GM18909 (cell line): ENCODE measurements around the gene MYOF.

Experiments
- ATAC-seq: cut with Tn5 transposase; IDR thresholded peaks from one replicate; pipeline ENCODE4 v1.9.1; 2021; ENCODE audit warnings: mild to moderate bottlenecking; ENCODE audit not compliant: unreplicated experiment, poor library complexity

The MYOF gene, protein sequence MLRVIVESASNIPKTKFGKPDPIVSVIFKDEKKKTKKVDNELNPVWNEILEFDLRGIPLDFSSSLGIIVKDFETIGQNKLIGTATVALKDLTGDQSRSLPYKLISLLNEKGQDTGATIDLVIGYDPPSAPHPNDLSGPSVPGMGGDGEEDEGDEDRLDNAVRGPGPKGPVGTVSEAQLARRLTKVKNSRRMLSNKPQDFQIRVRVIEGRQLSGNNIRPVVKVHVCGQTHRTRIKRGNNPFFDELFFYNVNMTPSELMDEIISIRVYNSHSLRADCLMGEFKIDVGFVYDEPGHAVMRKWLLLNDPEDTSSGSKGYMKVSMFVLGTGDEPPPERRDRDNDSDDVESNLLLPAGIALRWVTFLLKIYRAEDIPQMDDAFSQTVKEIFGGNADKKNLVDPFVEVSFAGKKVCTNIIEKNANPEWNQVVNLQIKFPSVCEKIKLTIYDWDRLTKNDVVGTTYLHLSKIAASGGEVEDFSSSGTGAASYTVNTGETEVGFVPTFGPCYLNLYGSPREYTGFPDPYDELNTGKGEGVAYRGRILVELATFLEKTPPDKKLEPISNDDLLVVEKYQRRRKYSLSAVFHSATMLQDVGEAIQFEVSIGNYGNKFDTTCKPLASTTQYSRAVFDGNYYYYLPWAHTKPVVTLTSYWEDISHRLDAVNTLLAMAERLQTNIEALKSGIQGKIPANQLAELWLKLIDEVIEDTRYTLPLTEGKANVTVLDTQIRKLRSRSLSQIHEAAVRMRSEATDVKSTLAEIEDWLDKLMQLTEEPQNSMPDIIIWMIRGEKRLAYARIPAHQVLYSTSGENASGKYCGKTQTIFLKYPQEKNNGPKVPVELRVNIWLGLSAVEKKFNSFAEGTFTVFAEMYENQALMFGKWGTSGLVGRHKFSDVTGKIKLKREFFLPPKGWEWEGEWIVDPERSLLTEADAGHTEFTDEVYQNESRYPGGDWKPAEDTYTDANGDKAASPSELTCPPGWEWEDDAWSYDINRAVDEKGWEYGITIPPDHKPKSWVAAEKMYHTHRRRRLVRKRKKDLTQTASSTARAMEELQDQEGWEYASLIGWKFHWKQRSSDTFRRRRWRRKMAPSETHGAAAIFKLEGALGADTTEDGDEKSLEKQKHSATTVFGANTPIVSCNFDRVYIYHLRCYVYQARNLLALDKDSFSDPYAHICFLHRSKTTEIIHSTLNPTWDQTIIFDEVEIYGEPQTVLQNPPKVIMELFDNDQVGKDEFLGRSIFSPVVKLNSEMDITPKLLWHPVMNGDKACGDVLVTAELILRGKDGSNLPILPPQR (N-terminal part only)

DNA sequence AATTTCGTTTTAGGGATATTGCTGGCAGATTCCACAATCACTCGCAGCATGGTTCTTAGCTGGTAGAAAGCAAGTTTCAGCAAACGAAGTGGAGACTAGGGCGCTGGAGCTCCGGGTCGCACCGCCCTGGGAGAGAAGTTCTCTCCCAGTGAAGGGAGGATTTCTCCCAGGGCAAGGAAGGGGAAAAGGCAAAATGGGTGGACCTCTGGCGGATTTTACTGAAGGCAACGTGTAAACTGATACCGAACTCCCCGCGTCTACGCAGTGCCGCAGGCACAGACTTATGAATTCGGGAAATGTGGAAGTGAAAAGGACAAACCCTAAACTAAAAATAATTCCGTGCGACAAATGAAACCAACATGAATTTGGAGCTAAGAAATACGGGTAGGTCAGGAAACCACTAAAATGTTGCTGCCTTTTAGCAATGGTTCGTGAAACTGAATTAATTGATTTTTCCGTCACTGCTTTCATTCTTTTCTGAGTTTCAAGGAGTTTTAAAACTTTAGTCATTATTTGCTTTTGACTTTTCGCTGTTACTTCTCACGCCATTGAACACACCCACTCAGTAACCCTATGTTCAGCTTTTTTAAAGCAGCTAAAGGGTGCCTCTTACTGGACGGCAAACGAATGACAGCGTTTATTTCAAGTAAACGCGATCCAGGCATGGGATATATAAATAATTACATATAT is at the start of gene MYOF:
Gene MYOF, minus strand, starts transcription at position 190 of the 690 bp plus-strand sequence. Its CDS starts 140 bp downstream, at position 50.
- ATAC-seq = peak; percentile 83

DNA sequence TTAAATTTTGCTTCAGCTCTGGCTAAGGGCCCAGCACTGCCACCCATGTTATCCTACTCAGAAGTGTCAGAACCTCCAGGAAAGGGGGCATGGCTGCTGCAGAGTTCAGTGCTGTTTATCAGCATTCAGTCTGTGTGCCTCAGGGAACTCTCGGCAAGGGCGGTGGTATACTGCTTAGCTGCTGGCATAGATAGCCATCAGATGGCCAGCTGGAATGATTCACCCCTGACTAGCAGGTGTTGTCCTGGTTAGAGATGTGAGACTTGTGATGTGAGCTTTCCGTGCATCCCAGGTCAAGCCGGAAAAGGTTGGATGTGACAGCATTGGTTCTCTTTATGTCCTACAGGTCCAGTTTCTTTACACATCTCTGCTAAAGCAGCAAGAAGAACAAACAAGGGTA is 36.4 kb upstream of the MYOF start:
- ATAC-seq = no peak

DNA sequence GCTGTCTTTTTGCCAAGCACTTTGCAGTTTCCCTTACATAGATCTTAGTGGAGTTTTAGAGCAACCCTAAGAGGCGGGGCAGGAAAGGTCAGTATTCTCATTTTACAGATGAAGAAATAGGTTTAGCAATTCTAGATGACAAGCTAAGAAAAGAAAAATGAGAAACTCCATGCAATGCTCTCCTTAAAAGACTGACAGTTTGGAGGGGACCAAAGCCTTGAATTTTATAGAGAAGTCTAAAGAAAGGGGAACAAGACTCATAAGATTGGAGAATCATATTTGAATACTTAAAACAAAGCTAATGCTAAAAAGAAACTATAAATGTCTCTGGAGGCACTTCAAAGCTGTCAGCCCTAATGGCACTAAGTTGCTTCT is 33.9 kb upstream of the MYOF start:
- ATAC-seq = no peak

DNA sequence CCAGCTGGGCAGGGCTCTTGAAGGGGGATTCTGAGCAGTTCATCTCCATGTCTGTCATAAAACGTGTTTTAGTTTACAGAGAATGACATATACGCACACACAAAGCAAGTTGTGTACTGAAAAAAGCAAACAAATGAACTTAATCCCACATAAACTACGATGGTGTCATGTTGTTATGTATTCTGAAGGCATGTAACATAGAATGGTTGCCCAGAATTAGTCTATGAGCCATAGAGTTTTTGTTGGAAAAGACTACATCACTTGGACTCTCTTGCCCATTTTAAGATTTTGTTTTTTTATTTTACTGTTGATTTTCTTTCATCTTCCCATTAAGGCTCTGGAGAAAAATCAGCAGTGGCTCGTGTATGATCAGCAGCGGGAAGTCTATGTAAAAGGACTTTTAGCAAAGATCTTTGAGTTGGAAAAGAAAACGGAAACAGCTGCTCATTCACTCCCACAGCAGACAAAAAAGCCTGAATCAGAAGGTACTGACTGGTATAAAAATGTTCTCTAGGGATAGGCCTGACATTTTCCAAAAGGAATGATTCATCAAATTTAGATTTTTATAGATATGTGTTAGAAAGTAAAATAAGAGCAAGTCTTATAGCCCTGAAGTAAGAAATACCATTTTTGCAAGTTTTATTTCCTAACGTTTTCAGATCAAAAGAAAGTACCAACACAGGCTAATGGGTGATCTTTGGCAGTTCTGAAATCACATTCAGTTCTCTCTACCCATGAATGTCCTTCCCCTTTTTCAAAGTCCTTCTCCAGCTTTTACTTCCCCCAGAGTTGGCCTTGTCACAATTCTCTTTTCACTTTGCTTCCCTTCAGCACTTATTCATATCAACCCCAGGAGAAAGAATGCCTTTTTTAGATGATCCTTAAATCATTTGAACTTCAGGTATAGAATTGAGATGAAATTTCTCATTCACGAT is 33.2 kb upstream of the MYOF start:
- ATAC-seq = no peak

DNA sequence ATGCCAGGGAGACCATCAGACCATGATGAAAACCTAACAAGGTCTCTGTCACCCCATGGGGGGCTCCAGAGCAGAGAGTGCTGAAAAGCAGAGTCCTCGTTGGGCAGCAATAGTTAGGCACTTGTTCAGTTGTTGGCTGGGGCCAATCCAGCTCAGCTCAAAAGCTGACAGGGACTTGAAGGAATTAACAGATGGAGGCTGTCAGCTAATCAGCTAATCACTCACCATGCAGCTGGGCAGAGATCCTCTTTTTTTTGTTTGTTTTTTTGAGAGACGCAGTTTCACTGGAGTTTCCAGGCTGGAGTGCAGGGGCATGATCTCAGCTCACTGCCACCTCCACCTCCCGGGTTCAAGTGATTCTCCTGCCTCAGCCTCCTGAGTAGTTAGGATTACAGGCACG is 32.4 kb upstream of the MYOF start:
- ATAC-seq = no peak

DNA sequence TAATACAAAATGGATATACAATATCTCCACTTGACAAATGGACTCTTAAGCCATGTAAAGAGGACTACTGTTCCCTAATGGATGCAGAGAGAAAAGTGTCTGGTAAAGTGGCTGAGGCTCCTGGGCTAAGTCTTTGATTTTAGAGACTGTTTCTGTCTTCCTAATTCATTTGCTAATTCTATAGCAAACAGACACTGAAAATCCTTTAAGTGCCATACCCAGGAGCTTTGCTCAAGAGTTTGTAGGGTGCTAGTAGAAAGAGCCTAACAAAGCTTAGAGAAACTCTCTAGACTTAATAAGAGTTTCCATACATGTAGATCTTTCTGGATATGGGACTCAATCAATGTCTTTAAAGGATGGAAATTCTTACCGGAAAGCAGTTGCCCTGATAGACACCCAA is 31.0 kb upstream of the MYOF start:
- no peak for ATAC-seq

DNA sequence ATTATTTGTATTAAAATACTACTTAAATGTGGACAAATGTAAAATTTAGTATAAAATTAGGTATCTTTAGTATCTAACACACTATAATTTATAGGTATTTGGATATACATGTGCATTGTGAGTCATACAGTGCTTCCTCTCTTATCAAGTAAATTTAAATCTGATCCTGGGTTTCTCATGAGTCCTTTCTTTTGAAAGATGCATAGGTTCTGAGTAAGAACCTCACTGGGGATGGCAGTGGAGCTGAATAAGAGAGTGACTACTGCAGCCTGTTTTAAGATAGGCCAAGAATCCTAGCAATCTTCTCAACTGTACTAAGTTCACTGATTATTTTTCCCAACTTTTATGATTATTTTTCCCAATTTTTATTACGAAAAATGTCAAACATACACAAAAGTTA is 30.4 kb upstream of the MYOF start:
- ATAC-seq = no peak

DNA sequence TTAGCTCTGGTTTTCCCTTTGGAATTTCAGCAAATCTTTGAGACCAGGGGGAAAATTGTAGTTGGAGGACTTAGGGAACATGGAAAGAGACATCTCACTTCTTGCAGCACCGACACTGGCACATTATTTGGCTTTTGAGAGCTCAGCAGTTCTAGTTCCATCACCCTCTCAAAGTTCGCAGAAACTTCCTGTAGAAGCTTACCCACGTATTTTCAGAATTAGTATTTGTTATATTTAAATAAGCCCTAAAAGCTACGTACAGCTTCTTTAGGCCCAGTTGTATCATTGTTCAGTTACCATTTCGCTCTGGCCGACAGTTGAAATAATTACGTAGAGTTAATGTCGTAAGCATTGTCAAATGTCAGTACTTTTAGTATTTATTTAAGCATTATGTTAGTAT is 27.7 kb upstream of the MYOF start:
- ATAC-seq = no peak

DNA sequence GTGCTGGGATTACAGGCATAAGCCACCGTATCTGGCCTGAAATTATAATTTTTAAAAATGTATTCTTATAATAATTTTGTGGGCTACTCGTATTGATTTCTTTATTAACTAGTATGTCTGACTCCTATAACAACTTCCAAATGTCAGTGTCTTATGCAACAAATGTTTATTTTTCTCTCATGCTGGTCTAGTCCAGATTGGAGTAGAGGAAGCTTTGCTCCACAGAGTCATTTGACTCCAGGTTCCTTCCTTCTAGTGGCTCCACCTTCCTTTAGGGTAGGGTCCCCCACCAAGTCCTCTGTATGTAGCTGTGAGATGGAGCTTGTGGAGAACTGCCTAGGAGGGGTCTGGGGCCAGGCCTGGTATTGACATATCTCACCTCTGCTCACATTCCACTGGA is 22.9 kb upstream of the MYOF start:
- ATAC-seq = no peak

DNA sequence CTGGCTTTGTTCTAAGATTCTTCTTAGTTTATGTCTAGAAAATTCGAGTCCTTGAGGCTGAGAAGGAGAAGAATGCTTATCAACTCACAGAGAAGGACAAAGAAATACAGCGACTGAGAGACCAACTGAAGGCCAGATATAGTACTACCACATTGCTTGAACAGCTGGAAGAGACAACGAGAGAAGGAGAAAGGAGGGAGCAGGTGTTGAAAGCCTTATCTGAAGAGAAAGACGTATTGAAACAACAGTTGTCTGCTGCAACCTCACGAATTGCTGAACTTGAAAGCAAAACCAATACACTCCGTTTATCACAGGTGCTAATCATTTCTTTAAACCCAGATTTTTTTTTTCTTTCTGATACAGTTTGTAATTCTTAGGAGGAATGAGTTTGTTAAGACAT is 20.9 kb upstream of the MYOF start:
- ATAC-seq = peak; percentile 74

DNA sequence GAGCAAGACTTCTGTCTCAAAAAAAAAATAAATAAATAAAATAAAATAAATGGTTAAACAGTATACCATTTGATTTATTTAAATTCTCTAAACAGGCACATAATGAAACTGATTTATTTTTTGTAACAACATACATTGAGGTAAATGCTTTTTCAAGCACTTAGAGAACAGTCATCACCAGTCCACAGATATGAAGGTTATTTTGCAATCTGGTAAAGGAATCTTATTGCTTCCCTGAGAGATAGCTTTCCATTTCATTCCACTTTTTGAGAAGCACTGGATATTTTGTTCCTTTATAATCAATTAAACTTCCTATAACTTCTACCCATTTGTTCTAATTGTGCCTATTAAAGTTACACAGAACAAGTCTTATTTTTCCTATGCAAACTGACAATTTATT is 19.5 kb upstream of the MYOF start:
- ATAC-seq = no peak

DNA sequence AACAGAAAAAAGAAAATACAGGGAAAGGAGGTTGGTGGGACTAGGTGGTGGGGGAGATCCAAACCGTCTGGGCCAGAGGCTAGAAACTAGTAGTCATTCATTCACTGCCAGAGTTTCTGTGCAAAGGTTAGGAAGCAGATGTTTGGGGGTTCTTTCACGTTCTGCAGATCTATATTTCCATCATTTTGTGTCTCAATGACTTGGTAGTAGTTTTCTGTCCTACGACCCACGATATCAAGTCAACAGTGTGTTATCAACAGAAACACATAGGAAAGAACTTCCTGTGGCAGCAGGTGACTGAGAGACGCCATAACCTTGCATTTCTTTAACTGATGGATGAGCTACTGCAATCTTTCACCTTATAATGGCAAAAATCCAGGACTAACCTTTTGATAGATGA is 16.0 kb upstream of the MYOF start:
- no peak for ATAC-seq

DNA sequence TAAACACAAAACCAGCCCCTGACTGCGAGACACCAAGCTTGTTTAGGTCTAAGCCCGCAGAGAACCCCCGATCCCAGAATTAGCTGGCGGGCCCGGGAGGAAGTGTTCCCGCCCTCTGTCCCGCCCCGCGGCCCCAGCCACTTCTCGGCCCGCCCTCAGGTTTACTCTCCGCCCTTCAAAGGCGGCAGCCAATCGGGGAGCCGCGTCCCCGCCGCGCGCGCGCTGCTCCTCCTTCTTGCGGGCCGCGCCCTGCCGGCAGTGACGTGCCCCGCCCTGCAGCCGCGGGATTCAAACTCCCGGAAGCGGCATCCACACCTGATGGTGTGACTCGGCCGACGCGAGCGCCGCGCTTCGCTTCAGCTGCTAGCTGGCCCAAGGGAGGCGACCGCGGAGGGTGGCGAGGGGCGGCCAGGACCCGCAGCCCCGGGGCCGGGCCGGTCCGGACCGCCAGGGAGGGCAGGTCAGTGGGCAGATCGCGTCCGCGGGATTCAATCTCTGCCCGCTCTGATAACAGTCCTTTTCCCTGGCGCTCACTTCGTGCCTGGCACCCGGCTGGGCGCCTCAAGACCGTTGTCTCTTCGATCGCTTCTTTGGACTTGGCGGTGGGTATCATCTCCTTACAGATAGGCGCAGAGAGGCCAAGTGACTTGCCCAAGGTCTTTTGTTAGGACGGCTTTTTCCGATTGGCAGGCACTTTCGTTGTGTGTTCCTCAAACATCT is 14.3 kb upstream of the MYOF start, which contains the start of gene CEP55:
Gene CEP55, plus strand, starts transcription at position 291 of the 720 bp plus-strand sequence. CDS start 3,440 bp downstream, outside the sequence.
- peak; percentile 99 for ATAC-seq

DNA sequence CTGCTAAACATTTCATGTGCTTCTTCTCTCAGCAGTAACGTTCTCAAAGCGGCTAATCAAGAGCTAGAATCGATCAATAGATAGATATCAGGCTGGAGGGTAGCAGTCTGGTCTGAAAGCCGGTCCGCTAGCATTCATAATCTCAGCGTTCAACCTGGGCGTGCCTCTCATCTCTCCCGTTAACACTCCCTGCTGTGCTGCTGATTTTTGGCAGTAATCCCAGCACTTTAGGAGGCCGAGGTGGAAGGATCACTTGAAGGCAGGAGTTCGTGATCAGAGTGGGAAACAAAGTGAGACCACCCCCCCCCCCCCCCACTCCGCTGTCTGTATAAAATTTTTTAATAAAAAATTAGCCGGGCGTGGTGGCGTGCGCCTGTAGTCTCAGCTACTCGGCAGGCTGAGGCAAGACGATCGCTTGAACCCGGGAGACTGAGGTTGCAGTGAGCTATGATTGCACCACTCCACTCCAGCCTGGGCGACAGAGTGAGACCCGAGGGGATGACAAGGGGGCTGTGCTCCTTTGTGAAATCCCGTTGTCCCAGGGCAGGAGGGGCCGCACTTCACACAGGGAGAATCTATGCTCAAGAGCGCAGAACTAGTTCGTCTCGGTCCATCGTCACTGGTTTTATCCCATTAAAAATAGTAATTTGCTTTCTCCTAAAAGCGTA is 13.7 kb upstream of the MYOF start:
- peak; percentile 21 for ATAC-seq

DNA sequence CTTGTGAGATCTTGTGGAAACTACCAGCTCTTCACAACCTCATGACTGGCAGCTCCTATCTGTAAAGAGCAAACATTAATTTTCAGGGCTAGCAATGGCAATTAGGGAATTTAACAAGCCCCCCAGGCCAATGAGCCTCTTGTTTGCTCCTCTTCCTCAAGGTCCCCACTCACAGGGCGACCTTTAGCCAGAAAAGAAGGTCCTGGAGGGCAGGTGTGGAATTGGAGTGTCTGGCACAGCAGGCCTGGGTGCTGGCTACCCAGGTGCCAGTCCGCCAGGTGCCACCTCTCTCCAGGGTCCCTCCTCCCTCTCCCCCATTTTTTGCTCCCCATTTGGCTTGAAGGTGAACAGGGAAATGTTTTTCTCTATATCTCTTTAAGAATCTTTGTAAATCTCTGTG is 12.4 kb upstream of the MYOF start:
- ATAC-seq = no peak

DNA sequence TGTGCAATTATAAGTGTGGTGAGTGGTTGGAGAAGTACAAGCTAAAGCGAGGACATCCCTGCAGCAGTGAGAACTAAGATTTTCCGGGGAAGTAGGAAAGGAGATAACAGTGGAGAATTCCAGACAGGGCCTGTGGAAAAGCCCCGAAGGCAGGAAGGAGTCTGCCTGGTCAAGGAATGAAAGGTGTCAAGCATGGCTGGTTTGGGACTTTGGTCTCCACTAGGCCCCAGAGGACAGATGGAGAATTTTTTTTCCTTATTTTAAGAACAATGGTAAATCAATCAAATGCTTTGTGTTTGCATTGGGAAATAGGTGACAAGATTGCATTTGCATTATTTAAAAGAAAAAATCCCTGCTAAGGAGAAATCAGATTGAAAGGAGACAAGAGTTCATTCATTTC is 11.0 kb upstream of the MYOF start:
- no peak for ATAC-seq

DNA sequence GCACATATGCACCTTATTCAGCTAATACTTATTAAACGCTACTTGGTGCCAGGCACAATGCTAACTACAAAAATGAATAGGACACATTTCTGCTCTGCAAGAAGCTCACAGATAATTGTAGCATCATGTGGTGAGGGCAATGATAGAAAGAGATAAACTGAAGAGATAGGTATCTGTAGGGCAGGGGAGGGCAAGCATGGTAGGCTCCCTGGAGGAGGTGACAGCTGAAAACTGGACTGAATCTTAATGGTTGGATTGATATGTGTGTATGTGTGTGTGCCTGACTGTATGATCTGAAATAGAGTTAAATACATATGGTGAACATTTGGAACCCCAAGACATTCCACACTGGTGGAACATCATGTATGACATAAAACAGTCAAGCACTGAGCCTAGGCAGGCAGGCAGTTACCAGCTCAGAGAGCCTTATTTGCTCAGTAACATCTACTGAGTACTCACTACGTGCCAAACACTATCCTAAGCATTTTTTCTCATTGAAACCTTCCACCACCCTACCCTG is 9.5 kb upstream of the MYOF start:
- ATAC-seq = no peak
